DMS79 (cell line): Measurements from ENCODE around the gene NELFCD.
"Not testable (repeated sequence)": the region's sequence is repeated elsewhere in the genome, so short reads cannot be mapped to it uniquely, and the experiment has no call there.

Source experiments
- DNase-seq: peaks from one replicate; lab custom pipeline; 2025; lab: John Stamatoyannopoulos, UW

NELFCD gene

GRCh38 chr20:59008715-59009336, 27.8 kb downstream of the NELFCD start:
- DNase-seq, result no peak

- DNase-seq, result no peak
Observed at GRCh38 chr20:59010321-59010994, 29.4 kb downstream of the NELFCD start.

- no peak for DNase-seq
Observed at GRCh38 chr20:59010995-59011873, 30.2 kb downstream of the NELFCD start.

GRCh38 chr20:59011874-59012157, 30.8 kb downstream of the NELFCD start:
- DNase-seq, result not testable (repeated sequence)

DNA sequence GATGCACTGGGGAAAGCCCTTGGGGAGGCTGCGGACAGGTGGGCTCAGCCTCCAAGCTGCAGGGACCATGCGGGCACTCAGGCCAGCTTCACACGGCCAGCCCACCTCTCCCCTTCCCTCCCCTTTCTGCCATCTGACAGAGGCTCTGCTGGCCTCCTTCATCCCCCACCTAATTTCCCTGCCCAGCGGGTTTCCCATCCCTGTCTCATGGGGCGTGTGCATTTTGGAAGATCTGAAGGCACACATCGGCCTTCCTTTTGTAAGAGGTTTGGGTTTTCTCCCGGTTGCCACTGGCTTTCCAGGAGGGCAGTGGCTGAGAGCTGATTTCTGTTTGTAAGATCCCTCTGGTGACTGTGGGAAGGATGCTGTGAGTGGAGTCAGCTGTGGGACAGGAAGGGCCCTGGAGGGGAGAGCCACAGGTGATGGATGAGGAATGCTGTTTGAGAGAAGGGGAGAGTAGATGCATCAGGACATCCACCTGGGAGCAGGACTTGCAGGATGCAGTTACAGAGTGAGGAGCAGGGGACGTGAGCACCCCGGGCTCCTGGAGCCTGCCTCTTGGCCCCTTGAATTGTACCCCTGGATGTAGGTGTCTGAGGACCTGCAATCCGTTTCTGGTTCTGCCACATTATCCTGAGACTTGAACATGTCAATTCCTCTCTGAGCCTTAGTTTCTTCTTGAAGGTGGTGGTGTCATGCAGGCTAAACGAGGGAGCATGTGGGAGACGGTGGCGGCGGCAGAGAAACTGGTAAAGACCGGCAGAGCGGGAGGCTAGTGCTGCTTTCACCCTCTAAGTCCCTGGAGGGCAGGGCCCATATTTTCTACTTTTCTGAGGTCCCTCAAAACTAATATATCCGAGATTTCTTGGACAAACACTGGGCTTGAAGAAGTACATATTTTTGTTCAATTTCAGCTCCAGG, 32.2 kb downstream of the NELFCD start:
- DNase-seq, result no peak

GRCh38 chr20:59013959-59014608, 33.0 kb downstream of the NELFCD start:
- no peak for DNase-seq

DNA sequence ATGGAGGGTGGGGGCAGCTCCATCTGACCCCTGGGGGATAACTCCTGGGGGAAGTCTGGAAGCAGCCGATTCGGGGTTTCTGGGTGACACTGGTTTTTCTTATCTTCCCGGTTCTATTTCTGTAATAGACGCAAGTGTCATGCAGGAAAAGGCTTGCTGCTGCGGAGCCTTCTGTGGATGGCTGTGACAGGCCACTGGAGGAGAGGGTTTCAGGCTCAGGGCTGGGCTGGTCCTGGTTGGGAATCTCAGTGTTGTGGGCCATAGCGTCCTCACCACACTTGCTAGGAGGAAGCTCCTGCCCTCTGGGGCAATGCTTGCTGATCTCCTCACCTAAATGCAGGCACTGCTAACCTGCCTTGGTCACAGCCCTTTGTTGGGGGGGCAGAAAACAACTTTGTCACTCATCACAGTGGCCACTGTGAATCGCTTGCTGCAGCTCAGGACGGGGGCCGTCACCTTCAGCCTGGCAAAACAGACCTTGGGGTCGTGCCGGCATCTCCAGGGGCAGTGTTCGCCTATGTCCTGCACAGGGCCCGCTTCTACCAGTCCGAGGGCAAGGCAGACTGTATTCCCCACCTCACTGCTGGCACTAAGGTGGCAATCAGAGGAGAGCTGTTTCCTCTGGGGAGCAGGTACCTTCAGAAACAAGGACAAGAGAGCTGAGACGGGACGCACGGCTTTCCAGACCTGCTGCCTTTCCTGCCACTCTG, 33.8 kb downstream of the NELFCD start:
- DNase-seq, result no peak

DNA sequence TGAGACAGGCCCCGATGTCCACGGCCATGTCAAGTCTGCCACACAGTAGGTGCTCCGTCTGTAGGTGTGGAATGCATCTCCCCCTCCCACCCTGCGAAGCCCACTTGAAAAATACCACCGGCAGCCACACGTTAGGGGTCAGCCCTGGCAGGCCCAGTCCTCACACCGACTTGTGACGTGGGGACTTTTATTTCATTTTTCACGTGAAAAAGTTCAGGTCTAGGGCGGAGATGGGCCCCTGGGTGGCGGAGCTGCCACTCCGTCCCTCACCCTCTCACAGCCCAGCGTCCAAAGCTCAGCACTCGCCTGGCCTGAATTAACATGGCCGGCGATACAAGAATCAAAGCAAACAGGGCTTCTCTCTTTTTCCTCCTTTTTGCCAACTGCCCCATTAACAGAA, 34.4 kb downstream of the NELFCD start:
- no peak for DNase-seq

DNA sequence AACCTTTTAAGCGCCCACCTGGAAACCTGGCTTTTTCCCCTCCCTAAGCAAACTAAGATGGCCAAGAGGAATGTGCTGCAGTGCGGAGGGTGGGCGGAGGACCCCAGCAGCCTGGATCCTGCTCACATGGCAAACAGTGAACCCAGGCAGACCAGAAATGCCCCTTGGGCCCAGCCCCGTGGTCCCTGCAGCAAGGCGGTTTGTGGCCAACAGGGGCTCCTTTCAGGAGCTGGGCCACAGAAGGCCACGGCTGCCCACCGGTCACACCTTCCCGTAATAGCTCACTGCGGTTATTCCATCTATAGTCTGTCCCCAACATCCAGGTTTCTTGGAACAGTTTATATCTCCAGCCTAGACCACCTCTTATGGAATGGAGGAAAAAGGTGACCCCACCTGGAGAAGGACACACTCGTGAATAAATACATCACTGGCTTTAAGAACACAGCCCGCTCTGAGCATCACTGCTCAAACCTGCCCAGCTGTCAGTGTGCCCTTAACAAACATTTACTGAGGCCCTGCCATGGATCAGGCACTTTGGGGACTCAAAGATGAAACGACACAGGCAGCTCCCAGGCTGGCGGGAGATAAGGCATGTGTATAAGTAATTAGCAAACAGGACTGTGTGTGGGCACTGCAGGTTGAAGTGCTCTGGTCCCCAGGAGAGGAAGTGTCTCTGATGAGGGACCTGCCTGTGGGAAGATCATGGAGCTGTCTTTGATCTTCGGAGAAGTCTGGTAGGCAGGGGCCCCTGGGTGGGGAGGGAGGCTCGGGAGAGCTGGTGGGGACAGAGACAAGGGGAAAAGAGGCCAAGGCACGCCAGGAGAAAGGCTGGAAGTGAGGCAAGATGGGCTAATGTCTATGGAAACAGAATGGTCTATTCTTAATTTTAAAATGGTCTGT, 35.0 kb downstream of the NELFCD start:
- no peak for DNase-seq

GRCh38 chr20:59016795-59017492, 35.9 kb downstream of the NELFCD start:
- no peak for DNase-seq

DNA sequence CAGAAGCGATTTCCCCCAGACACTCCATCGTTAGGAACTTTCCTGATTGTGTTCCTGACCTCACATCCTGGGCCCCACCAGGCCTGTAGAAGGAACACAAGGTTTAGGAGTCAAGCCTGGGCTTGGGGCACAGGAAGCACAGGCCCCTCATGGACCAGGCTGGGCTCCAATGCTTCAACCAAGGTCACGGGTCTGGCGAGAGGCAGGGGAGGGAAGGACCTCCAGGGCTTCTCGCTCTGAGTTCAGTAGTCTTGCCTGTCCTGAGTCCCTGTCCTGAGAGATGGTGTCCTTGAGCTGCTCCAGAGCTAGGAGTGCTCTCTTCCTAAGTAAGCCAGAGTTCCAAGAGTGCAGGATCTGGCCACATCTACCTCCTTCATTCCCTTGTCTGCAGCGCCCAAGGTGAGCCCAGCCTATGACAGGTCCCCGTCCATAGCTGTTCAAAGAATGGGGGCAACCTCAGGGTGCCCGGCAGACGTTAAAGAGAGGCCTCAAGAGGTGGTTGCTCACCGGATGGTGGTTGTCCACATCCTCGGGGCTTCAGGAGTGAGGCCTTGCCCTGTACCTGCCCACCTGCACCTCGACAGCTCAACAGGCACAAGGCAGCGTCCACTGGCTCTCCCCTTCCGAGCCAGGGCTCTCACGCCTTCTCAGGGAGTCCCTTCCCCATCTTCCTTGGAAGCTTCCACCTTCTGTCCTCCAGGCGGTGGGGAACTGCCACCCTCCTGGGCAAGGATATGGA, 36.6 kb downstream of the NELFCD start:
- no peak for DNase-seq

DNA sequence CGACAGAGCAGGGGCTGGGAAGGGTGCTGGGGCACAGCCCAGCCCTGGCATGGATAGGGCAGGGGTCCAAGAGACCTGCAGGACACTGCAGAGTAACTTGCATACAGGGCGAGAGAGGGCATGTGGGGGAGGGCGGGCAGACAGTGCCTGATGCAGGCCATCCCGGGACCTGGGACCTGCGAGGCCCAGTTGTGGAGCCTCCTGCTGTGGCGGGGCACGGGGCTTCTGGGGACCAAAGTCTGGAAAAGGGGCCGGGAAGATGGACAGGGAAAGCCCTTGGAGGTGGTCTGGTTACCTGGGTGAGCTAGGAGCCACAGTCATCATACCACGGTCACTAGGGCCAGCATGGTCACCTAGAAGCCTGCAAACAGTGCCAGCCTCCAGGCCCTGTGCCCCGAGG, 37.8 kb downstream of the NELFCD start:
- no peak for DNase-seq

GRCh38 chr20:59019217-59019616, 38.2 kb downstream of the NELFCD start, which contains the start of gene TUBB1:
TUBB1 (plus strand) TSS chr20:59019429; CDS start chr20:59019523, 94 bp downstream.
- DNase-seq, result no peak

DNA sequence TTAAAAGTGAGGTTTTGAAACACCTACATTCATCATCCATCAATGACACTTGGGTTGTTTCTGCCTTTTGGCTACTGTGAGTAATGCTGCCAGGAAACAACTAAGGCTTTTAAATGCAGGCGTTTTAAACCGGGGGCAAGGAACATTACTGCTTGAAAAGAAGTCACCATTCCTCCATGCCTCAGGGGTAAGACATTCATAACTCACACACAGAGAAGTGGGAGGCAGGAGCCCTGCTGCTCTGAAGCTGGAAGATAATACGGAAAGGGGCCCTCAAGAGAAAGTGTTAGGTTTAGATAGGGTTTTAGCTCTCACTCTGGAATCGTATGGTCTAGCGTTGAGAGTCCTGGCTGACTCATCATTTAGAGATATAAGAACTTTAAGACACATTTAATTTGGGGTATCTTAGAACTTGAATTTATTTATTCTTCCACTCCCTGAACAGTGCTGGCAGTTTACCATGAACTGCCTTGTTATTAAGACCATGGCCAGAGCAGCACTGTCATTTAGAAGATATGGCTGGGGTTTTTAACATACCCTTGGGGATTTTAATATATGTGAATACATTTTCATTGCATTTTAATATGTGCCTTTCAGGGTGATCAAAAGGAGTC, 40.0 kb downstream of the NELFCD start:
- DNase-seq, result no peak

DNA sequence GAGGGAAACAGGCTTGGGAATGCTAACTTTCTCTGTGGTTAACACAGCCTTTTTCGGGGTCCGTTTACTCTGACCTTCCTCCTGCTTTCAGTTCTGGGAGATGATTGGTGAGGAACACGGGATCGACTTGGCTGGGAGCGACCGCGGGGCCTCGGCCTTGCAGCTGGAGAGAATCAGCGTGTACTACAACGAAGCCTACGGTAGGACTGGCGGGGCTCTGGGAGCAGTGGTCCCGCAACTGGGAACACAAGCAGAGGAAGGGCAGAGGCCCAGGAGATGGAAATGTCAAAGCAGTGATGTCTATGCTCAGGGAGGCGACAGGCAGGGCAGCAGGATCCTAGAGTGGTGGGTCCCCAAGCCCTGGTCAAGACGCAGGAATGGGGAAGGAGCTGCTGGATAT, 41.7 kb downstream of the NELFCD start:
- no peak for DNase-seq

DNA sequence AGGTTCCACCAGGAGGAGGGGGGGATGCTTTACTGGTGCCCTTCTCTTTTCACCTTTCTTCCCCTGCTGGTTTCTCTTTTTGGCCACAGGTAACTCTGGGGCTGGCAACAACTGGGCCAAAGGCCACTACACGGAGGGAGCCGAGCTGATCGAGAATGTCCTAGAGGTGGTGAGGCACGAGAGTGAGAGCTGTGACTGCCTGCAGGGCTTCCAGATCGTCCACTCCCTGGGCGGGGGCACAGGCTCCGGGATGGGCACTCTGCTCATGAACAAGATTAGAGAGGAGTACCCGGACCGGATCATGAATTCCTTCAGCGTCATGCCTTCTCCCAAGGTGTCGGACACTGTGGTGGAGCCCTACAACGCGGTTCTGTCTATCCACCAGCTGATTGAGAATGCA, 42.6 kb downstream of the NELFCD start:
- no peak for DNase-seq

DNA sequence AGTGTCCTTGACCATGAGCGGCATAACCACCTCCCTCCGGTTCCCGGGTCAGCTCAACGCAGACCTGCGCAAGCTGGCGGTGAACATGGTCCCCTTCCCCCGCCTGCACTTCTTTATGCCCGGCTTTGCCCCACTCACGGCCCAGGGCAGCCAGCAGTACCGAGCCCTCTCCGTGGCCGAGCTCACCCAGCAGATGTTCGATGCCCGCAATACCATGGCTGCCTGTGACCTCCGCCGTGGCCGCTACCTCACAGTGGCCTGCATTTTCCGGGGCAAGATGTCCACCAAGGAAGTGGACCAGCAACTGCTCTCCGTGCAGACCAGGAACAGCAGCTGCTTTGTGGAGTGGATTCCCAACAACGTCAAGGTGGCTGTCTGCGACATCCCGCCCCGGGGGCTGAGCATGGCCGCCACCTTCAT, 43.1 kb downstream of the NELFCD start:
- no peak for DNase-seq

DNA sequence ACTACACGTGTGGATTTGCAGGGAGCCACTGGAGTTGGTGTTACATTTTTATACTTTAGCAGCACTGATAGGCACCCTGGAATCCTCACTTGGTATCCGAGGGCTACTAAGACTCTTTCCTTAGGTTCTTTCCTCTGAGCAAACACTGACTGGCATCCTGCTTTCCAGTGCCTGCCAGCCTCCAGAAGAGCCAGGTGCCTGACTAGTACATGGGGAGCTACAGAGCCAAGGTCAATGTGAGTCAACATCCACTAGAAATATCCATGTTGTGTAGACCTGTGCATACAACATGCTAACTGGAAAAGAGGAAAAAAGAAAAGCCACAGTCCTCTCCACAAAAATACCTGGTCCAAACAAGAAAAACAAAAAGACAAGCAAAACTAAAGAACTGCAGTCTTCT, 44.0 kb downstream of the NELFCD start:
- no peak for DNase-seq
